Measurements from ENCODE around the gene IFIT1.
"Not testable (repeated sequence)": the region's sequence is repeated elsewhere in the genome, so short reads cannot be mapped to it uniquely, and the experiment has no call there.

IFIT1 gene

DNA sequence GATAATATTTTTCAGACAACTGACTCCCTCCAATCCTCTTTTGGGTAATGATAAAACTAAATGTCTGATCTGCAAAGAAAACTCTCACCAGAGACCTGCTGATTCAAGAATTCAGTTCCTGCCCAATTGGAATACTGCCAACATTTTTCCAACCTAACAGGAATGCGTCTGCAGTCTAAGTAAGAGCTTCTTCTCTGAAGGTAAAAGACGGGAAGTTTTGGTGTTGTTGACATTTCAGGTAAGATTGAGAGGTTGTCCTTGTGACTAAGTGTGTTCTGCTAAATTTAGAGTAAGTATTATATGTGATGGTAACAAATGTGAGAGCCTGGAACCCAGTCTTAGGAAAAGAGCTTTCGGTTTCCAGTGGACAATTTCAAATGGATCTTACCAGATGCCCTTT, 39.6 kb downstream of the IFIT1 start:
- DNase-seq (ENCODE audit: low spot score), result peak; percentile 22

DNA sequence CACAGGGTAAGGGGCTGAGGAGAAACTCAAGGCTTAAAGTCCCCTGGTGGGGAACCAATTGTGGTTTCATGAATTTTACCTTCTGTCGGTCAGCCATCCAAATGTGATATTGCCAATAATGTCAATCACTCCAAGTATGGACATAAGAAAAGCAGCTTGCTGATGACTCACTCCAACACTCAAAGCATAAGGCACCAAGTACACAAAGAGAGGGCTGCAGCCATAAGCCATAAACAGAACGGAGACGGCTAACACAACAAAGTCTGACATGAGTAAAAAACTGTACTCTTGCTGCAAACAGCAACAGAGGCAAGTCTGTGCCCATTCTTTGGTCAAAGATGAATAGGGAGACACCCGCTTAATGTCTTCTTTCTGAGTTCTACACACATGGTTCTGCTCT, 46.1 kb downstream of the IFIT1 start:
- no peak for DNase-seq (ENCODE audit: low spot score)

DNA sequence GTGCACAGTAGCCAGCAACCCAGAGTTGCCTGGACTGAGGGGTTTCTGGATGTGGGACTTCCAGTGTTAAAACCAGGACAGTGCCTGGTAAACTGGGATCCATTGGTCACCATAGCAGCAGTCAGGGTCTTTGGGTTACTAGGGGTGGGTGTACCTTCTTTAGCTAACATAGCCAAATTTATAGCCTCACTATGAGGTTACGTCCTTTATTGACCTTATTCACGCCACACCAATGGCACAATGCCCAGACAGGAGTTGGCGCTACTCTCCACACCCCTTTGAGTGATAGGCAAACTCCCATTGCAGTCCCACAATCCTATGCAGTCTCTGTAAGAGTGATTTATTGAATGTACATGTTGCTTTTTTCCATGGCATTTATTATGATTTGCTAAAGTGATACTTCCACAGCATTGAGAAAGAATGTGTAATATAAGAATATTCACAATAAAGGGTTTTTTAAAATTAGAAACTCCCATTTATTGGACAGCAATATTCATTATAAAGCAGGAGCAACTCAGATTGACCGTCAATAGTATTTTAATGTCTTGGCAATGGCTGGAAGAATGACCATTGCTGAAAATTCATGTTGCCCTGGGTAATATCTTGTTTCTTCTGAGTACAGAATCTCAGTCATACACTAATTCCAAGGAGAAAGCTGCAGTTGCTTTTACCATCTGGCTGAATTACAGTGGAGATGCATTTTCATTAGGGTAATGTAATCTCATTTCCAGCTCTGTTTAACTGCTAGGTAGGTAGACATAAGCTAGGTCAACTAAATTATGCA, 48.0 kb downstream of the IFIT1 start:
- DNase-seq (ENCODE audit: low spot score), result no peak

DNA sequence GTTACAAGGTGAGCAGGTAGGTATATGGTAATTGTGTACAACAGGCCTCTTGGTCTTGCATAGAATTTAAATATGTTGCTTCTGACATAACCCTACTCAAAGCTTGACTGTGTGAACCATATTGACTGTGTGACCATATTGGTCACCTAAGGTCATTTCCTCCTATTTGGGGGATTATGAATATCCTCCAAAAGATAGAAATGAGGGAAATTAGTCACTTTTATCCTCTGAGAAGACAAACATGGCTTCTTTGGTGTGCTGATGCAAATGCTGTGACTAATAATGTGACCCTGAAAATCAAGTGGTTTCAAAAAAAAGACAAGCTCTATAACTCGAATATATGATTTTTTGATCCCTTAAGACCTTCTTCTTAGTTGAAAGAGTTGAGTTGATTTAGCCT, 49.9 kb downstream of the IFIT1 start:
- DNase-seq (ENCODE audit: low spot score), result no peak

DNA sequence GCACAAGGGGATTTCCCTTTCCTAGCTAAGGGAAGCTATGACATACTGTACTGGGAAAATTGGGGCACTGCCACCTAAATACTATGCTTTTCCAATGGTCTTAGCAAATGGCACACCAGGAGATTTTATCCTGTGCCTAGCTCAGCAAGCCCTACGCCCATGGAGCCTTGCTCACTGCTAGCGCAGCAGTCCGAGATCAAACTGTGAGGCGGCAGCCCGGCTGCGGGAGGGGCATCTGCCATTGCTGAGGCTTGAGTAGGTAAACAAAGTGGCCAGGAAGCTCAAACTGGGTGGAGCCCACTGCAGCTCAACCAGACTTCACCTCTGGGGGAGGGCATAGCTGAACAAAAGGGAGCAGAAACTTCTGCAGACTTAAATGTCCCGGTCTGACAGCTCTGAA, 52.4 kb downstream of the IFIT1 start:
- not testable (repeated sequence) for DNase-seq (ENCODE audit: low spot score)

DNA sequence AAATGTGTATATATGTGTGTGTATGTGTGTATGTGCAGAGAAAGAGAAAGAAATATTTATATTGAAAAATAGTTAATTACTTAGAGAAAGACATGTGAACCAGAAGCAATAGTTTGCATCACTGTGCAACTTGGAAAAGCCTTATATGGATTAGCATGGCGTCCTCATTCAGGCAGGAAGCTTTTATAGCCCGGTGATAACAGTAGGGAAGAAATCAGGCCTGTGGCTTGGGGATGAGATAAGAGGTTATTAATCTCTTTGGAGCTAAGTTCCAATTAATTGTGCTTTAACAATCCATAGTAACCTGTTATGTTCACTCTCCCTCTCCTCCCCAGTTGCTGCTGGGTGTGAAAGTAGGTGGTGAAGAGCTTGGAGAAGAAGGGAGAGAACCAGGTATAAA, 58.5 kb downstream of the IFIT1 start:
- no peak for DNase-seq (ENCODE audit: low spot score)

DNA sequence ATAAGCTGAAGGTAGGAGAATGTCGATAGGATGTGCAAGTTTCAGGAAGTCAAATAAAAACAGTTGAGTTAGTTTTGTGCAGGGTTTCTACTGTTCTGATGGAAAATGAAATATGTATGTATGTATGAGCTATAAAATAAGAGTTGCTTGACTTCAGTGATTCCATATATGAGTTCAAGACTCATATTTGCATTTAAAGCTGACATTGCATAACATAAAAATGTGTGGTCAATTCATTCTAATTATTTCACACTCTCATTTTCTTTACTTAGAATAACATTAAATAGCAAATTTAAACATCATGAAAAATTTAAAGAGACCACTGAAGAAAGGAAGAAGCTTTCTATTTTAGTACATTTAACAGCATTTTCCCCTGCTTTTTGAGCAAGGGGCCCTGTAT, 59.8 kb downstream of the IFIT1 start:
- no peak for DNase-seq (ENCODE audit: low spot score)

DNA sequence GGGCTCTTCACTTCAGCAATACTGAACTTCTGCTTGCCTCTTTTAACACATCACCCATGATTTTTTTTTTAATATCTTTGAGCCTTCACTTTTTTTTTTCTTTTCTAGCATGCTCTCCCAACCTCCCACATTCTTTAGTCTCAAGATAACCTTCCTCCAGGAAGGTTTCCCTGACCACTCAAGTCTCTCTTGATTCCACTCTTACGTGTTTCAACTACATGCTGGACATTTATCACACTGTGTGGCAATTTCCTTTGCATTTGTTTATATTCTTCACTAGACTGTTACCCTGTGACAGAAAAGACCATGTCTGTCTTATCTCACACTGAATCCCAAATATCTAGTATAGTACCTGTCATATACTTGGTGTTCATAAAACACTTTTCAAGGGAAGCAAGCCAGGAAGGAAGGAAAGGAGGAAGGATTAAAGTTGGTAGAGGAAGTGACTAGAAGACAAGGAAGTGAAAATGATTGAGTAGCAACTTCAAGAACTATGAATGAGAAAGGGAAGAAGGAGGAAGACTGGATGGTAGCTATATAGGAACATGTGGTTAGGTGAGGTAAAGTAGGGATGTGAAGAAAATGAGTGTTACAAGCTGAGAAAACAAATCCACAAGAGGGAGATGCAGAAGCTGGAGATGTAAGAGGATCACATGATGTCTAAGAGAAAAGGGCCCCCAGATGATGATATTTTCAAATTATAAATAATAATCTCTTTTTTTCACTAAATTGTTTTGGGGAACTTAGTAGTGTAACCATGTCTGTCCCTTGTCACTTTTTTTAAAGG, 62.3 kb downstream of the IFIT1 start:
- no peak for DNase-seq (ENCODE audit: low spot score)

Measured in AG08395 (cell line).